Measurements from ENCODE around the gene GLS. TPM values are rescaled to one million over a fixed set of nuclear protein-coding genes. Genes with fewer than 3 reads are reported as not detected.

Gene GLS
- total and polyA plus RNA-seq, 2 donors (not counting 1 experiment from before 2014, with no cell fraction given) = 123 to 192 TPM

- Histone ChIP-seq H3K9me3 (ENCODE audit: control insufficient read depth, insufficient read depth, low read depth, low read length) (no peaks in the 10 kb centered on the region), H3K9ac (ENCODE audit: insufficient read depth, low read length) (no peak overlapping the region), H3K4me1 (ENCODE audit: control insufficient read depth, extremely low read depth, insufficient read depth, low read length) (peaks cover 2% of the 10 kb centered on the region), H3K79me2 (ENCODE audit: control insufficient read depth, insufficient read depth, low read length) (peaks cover 95% of the 10 kb centered on the region), H3K36me3 (ENCODE audit: control insufficient read depth, insufficient read depth, low read length) (peaks cover 5% of the 10 kb centered on the region), H3K4me2 (ENCODE audit: extremely low read depth, insufficient read depth, low read length) (no peak overlapping the region), H3K4me3 (replicated peaks in 1 of 4; ENCODE audit: control extremely low read depth in 1 of 4, insufficient read depth in 1 of 4, low read depth in 3 of 4, low read length in 4 of 4) (no peak overlapping the region), H4K20me1 (ENCODE audit: control insufficient read depth, extremely low read depth, insufficient read depth, low read length) (peaks cover 2% of the 10 kb centered on the region), H3K27me3 (ENCODE audit: control insufficient read depth, insufficient read depth, low read length) (no peaks in the 10 kb centered on the region), H3K27ac (ENCODE audit: insufficient read depth, low read length) (no peak overlapping the region), H2AFZ (ENCODE audit: low read length) (no peak overlapping the region)
- peak in 1 of 2 donors; percentile 42 for DNase-seq (ENCODE audit: low read depth in 2 of 2)
- no peak for TF ChIP-seq EZH2 (IDR thresholded peaks at IDR 0.05; ENCODE audit: low read length, missing control alignments)
- no peak for TF ChIP-seq CTCF (conservative IDR thresholded peaks at IDR 0.05 in 1 of 2, IDR thresholded peaks at IDR 0.05 in 1 of 2; ENCODE audit: low read depth in 1 of 2, low read length in 2 of 2)
These were observed 11.3 kb downstream of the GLS start for GRCh38 chr2:190891889-190892288.

DNA sequence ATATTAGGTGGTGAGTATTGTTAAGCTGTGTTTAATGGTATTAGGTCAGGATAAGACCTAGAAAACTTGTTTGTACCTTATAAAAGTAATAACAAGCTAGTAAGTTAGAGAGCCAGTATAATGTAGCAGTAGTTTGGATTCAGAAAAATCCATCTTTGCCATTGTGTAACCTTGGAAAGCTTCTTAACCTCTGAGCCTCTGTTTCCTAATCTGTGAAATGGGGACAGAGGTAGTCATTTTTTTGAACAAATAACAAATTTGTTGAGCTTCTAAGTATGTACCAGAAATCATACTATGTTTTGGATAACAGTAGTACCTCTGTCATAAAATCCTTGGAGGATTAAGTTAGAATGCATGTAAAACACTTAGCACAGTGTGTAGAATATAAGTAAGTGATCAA is 12.5 kb downstream of the GLS start:
- Histone ChIP-seq H3K36me3 (ENCODE audit: control insufficient read depth, insufficient read depth, low read length) (peaks cover 5% of the 10 kb centered on the region), H3K27ac (ENCODE audit: insufficient read depth, low read length) (no peak overlapping the region), H4K20me1 (ENCODE audit: control insufficient read depth, extremely low read depth, insufficient read depth, low read length) (no peaks in the 10 kb centered on the region)

GRCh38 chr2:190896477-190896876 is 15.9 kb downstream of the GLS start:
- Histone ChIP-seq H3K27ac (ENCODE audit: insufficient read depth, low read length) (no peak overlapping the region), H4K20me1 (ENCODE audit: control insufficient read depth, extremely low read depth, insufficient read depth, low read length) (no peaks in the 10 kb centered on the region), H3K36me3 (ENCODE audit: control insufficient read depth, insufficient read depth, low read length) (peaks cover 5% of the 10 kb centered on the region), H3K79me2 (ENCODE audit: control insufficient read depth, insufficient read depth, low read length) (peaks cover 52% of the 10 kb centered on the region), H3K4me1 (ENCODE audit: control insufficient read depth, extremely low read depth, insufficient read depth, low read length) (no peaks in the 10 kb centered on the region), H3K4me3 (replicated peaks in 1 of 4; ENCODE audit: control extremely low read depth in 1 of 4, insufficient read depth in 1 of 4, low read depth in 3 of 4, low read length in 4 of 4) (no peak overlapping the region), H3K27me3 (ENCODE audit: control insufficient read depth, insufficient read depth, low read length) (no peaks in the 10 kb centered on the region), H3K4me2 (ENCODE audit: extremely low read depth, insufficient read depth, low read length) (no peak overlapping the region), H2AFZ (ENCODE audit: low read length) (no peak overlapping the region), H3K9me3 (ENCODE audit: control insufficient read depth, insufficient read depth, low read depth, low read length) (no peaks in the 10 kb centered on the region), H3K9ac (ENCODE audit: insufficient read depth, low read length) (no peak overlapping the region)
- DNase-seq (ENCODE audit: low read depth in 2 of 2) = peak in 1 of 2 donors; percentile 41
- TF ChIP-seq CTCF (conservative IDR thresholded peaks at IDR 0.05 in 1 of 2, IDR thresholded peaks at IDR 0.05 in 1 of 2; ENCODE audit: low read depth in 1 of 2, low read length in 2 of 2) (no peak), EZH2 (IDR thresholded peaks at IDR 0.05; ENCODE audit: low read length, missing control alignments) (no peak)

More for the DNA sequence above, 12.5 kb downstream of the GLS start:
- TF ChIP-seq EZH2 (IDR thresholded peaks at IDR 0.05; ENCODE audit: low read length, missing control alignments) (no peak), CTCF (conservative IDR thresholded peaks at IDR 0.05 in 1 of 2, IDR thresholded peaks at IDR 0.05 in 1 of 2; ENCODE audit: low read depth in 1 of 2, low read length in 2 of 2) (no peak)
- Histone ChIP-seq H3K4me1 (ENCODE audit: control insufficient read depth, extremely low read depth, insufficient read depth, low read length) (no peaks in the 10 kb centered on the region), H3K79me2 (ENCODE audit: control insufficient read depth, insufficient read depth, low read length) (peaks cover 83% of the 10 kb centered on the region), H3K9me3 (ENCODE audit: control insufficient read depth, insufficient read depth, low read depth, low read length) (no peaks in the 10 kb centered on the region), H3K4me2 (ENCODE audit: extremely low read depth, insufficient read depth, low read length) (no peak overlapping the region), H3K9ac (ENCODE audit: insufficient read depth, low read length) (no peak overlapping the region), H3K27me3 (ENCODE audit: control insufficient read depth, insufficient read depth, low read length) (no peaks in the 10 kb centered on the region), H3K4me3 (replicated peaks in 1 of 4; ENCODE audit: control extremely low read depth in 1 of 4, insufficient read depth in 1 of 4, low read depth in 3 of 4, low read length in 4 of 4) (no peak overlapping the region), H2AFZ (ENCODE audit: low read length) (no peak overlapping the region)
- DNase-seq (ENCODE audit: low read depth in 2 of 2) = no peak
